Endothelial cell of umbilical vein (primary cell): ENCODE data around the gene C6orf89. TPM values are rescaled to one million over a fixed set of nuclear protein-coding genes. Genes with fewer than 3 reads are reported as not detected.
"Not testable (repeated sequence)": the region's sequence is repeated elsewhere in the genome, so short reads cannot be mapped to it uniquely, and the experiment has no call there.

ENCODE experiments used
- BruUV-seq: library from RNA; stranded (reverse); fragments of 400-500 nt; replicated peaks from 2 replicates; lab custom pipeline; 2021; lab: Mats Ljungman, UMichigan
- CTCF ChIA-PET: fragments of 300-600, 350-600 bp; sonication (Branson Sonifier 250); formaldehyde crosslinking; loops from one replicate; lab custom pipeline; 2021; ENCODE audit warnings: antibody characterized with exemption, inconsistent platforms; lab: Charles Lee
- POLR2A ChIA-PET: fragments of 300-600, 350-600 bp; sonication (Branson Sonifier 250); formaldehyde crosslinking; loops from one replicate; lab custom pipeline; 2021; ENCODE audit warnings: antibody characterized with exemption, inconsistent platforms; lab: Charles Lee
- DNase-seq: peaks from one replicate; pipeline ENCODE4 v3.0.0-alpha.2; 2011; ENCODE audit warnings: low read depth, low spot score
- FAIRE-seq: peaks from 2 replicates; lab custom pipeline; 2011; peaks lifted over from hg19 to GRCh38; lab: Jason Lieb, UNC
- H2AFZ ChIP-seq: 2 replicates; pipeline ENCODE4 v1.6.0; 2012; ENCODE audit warnings: low read depth, low read length, control low read depth, inconsistent platforms
- H3K27ac ChIP-seq: 2 replicates; pipeline ENCODE4 v1.5.1; 2011; ENCODE audit warnings: low read depth, mild to moderate bottlenecking, control low read depth, low read length, moderate library complexity; ENCODE audit not compliant: insufficient read depth
- H3K27me3 ChIP-seq, 2 experiments: 2 replicates each; pipeline versions ENCODE4 v1.6.0 to v1.6.1; 2011; ENCODE audit warnings: low read length in 2 of 2, mixed read lengths in 1 of 2; ENCODE audit not compliant: control insufficient read depth in 2 of 2, insufficient read depth in 2 of 2
- H3K36me3 ChIP-seq, 2 experiments: 2 replicates in 1 of 2; 3 replicates in 1 of 2; pipeline ENCODE4 v1.5.1; 2011; ENCODE audit warnings: low read length in 2 of 2, mild to moderate bottlenecking in 1 of 2, moderate library complexity in 1 of 2; ENCODE audit not compliant: control insufficient read depth in 2 of 2, insufficient read depth in 2 of 2; ENCODE audit errors: extremely low read depth in 1 of 2
- H3K4me1 ChIP-seq: 3 replicates; pipeline ENCODE4 v1.5.1; 2011; ENCODE audit warnings: mild to moderate bottlenecking, low read length; ENCODE audit not compliant: control insufficient read depth, insufficient read depth; ENCODE audit errors: extremely low read depth
- H3K4me2 ChIP-seq: 2 replicates; pipeline ENCODE4 v1.6.1; 2011; ENCODE audit warnings: low read length, control low read depth, mixed read lengths; ENCODE audit not compliant: insufficient read depth
- H3K4me3 ChIP-seq, 3 experiments: fragments of 200-600 bp in 1 of 3; sonication (generic), shearing (Covaris generic) in 1 of 3; replicated peaks in 1 of 3; 2 replicates each; pipeline ENCODE4 v1.5.1; 2011 to 2016; ENCODE audit warnings: control low read depth in 3 of 3, low read length in 3 of 3, mild to moderate bottlenecking in 2 of 3, inconsistent platforms in 1 of 3, low read depth in 1 of 3, moderate library complexity in 1 of 3; ENCODE audit not compliant: insufficient read depth in 1 of 3
- H3K79me2 ChIP-seq: 2 replicates; pipeline ENCODE4 v1.6.0; 2012; ENCODE audit warnings: low read length, inconsistent platforms; ENCODE audit not compliant: control insufficient read depth, insufficient read depth
- H3K9ac ChIP-seq: replicated peaks from 2 replicates; pipeline ENCODE3; 2011; ENCODE audit warnings: low read length, control low read depth; ENCODE audit not compliant: insufficient read depth; ENCODE audit errors: extremely low read depth
- H3K9me1 ChIP-seq: replicated peaks from 3 replicates; pipeline ENCODE4 v1.6.0; 2011; ENCODE audit warnings: mild to moderate bottlenecking, low read length; ENCODE audit not compliant: control insufficient read depth, insufficient read depth; ENCODE audit errors: extremely low read depth
- H3K9me3 ChIP-seq: replicated peaks from 2 replicates; pipeline ENCODE4 v1.5.1; 2012; ENCODE audit warnings: low read length, inconsistent platforms; ENCODE audit not compliant: control insufficient read depth, insufficient read depth
- H4K20me1 ChIP-seq: replicated peaks from 2 replicates; pipeline ENCODE3; 2011; ENCODE audit warnings: mild to moderate bottlenecking, low read length; ENCODE audit not compliant: control insufficient read depth, insufficient read depth; ENCODE audit errors: extremely low read depth
- CTCF ChIP-seq, 2 donors: IDR thresholded peaks; 1 replicate in 1 of 2; 2 replicates in 1 of 2; pipeline ENCODE4 v1.5.1; 2011; ENCODE audit warnings: low read length in 2 of 2, mild to moderate bottlenecking in 2 of 2, moderate library complexity in 2 of 2, control low read depth in 1 of 2, inconsistent platforms in 1 of 2, low read depth in 1 of 2; ENCODE audit not compliant: insufficient read depth in 1 of 2; ENCODE audit errors: extremely low read depth in 1 of 2
- EZH2 ChIP-seq: IDR thresholded peaks from 2 replicates; pipeline ENCODE4 v1.6.1; 2012; ENCODE audit warnings: borderline replicate concordance, low read depth, mild to moderate bottlenecking, moderate library complexity, low read length, inconsistent platforms; ENCODE audit not compliant: severe bottlenecking
- FOS ChIP-seq: IDR thresholded peaks from 2 replicates; pipeline ENCODE4 v1.6.1; 2011; ENCODE audit warnings: mild to moderate bottlenecking, low read length, moderate library complexity, borderline replicate concordance; ENCODE audit not compliant: insufficient read depth
- GATA2 ChIP-seq: IDR thresholded peaks from 2 replicates; pipeline ENCODE4 v1.7.0; 2011; ENCODE audit warnings: low read depth, mild to moderate bottlenecking, moderate library complexity, mixed read lengths, low read length; ENCODE audit not compliant: insufficient read length, insufficient read depth
- JUN ChIP-seq: IDR thresholded peaks from 2 replicates; pipeline ENCODE4 v1.6.1; 2011; ENCODE audit warnings: borderline replicate concordance, low read depth; ENCODE audit not compliant: insufficient read length, insufficient read depth
- MYC ChIP-seq: IDR thresholded peaks from one replicate; pipeline ENCODE4 v1.6.1; 2011; ENCODE audit warnings: mild to moderate bottlenecking, low read depth, low read length
- POLR2A ChIP-seq: IDR thresholded peaks from 2 replicates; pipeline ENCODE4 v1.6.1; 2012; ENCODE audit warnings: low read depth, mild to moderate bottlenecking, control low read depth, low read length
- POLR2AphosphoS5 ChIP-seq: IDR thresholded peaks from 2 replicates; pipeline ENCODE4 v1.6.1; 2012; ENCODE audit warnings: low read depth, mild to moderate bottlenecking, control low read depth, low read length, moderate library complexity; ENCODE audit not compliant: insufficient read depth
- dilution Hi-C: fragments of 300-500 bp; cut with MboI; formaldehyde crosslinking; loops from one replicate; pipeline ENCODE4 v1.15.0; 2019; ENCODE audit warnings: low sequenced_read_pairs; ENCODE audit not compliant: extremely low pct_ligation_motif_present
- intact Hi-C: fragments of 100-400 bp; cut with micrococcal nuclease; formaldehyde crosslinking; loops from one replicate; pipeline ENCODE4 v1.10.0; 2022
- polyA plus RNA-seq, 4 experiments: library from polyadenylated mRNA; depleted of rRNA in 3 of 4; stranded (reverse) in 3 of 4; unstranded in 1 of 4; fragments of >200 nt; gene quantifications; 2 replicates each; pipeline versions ENCODE4 v1.2.1 to v1.2.3, GENCODE V29; 2011 to 2012; ENCODE audit warnings: missing spikeins in 1 of 4
- total RNA-seq: library from RNA; stranded (reverse); gene quantifications from 2 replicates; pipeline ENCODE4 v1.2.3, GENCODE V29; 2021
- TF ChIP-seq, protein P1 (sequence below): IDR thresholded peaks from 2 replicates; pipeline ENCODE4 v1.6.1; 2011; ENCODE audit not compliant: insufficient read depth, insufficient read length

Gene C6orf89
- total and polyA plus RNA-seq, 2 donors (not counting 3 experiments of a cell fraction or from before 2014, with no cell fraction given), result 18.2 to 34.0 TPM

GRCh38 chr6:36890112-36890663 lies 4.4 kb downstream of the C6orf89 start:
- Histone ChIP-seq H3K79me2 (peaks cover 2% of the 10 kb centered on the region), H3K9ac (no peak overlapping the region), H3K4me1 (peaks cover 11% of the 10 kb centered on the region), H4K20me1 (no peaks in the 10 kb centered on the region), H2AFZ (no peak overlapping the region), H3K4me2 (no peak overlapping the region), H3K27me3 (no peaks in the 10 kb centered on the region), H3K36me3 (no peaks in the 10 kb centered on the region), H3K9me1 (no peaks in the 10 kb centered on the region), H3K27ac (no peak overlapping the region), H3K4me3 (no peak overlapping the region), H3K9me3 (no peaks in the 10 kb centered on the region)
- TF ChIP-seq EZH2, result no peak
- TF ChIP-seq, protein P1, sequence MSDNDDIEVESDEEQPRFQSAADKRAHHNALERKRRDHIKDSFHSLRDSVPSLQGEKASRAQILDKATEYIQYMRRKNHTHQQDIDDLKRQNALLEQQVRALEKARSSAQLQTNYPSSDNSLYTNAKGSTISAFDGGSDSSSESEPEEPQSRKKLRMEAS, result no peak
- no peak for TF ChIP-seq MYC
- no peak for TF ChIP-seq JUN
- no peak for TF ChIP-seq GATA2
- no peak for TF ChIP-seq FOS
- no peak for TF ChIP-seq POLR2AphosphoS5
- TF ChIP-seq POLR2A, result no peak
- no peak for TF ChIP-seq CTCF (IDR thresholded peaks at IDR 0.05; ENCODE audit: extremely low read depth in 1 of 2, insufficient read depth in 1 of 2, low read depth in 1 of 2, low read length in 2 of 2)
- dilution Hi-C loops (no loop called here), intact Hi-C loops (no loop called here)
- no peak for DNase-seq
- POLR2A ChIA-PET, result no interaction called here
- no peak for FAIRE-seq
- BruUV-seq, result no TSS peak
- CTCF ChIA-PET, result interaction anchor here (2.4 kb wide), 1 partner anchor 128 kb away, joined by 8 read pairs; no protein-coding TSS in a partner anchor

DNA sequence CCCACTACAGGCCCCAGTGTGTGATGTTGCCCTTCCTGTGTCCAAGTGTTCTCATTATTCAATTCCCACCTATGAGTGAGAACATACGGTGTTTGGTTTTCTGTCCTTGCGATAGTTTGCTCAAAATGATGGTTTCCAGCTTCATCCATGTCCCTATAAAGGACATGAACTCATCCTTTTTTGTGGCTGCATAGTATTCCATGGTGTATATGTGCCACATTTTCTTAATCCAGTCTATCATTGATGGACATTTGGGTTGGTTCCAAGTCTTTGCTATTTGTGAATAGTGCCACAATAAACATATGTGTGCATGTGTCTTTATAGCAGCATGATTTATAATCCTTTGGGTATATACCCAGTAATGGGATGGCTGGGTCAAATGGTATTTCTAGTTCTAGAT lies 5.4 kb downstream of the C6orf89 start:
- H3K27ac ChIP-seq, H3K9me1 ChIP-seq, POLR2A ChIA-PET, H3K36me3 ChIP-seq, H3K27me3 ChIP-seq, H3K9me3 ChIP-seq, dilution Hi-C loops, H3K79me2 ChIP-seq, H3K4me1 ChIP-seq, H3K9ac ChIP-seq, H3K4me3 ChIP-seq, H3K4me2 ChIP-seq, FAIRE-seq, BruUV-seq, H4K20me1 ChIP-seq, intact Hi-C loops, DNase-seq, H2AFZ ChIP-seq: not testable (repeated sequence)
- CTCF ChIA-PET, result interaction anchor here (1.6 kb wide), 1 partner anchor 109 kb away, joined by 5 read pairs; no protein-coding TSS in a partner anchor
